Measurements from ENCODE around the gene DDX27.

DDX27 gene

GRCh38 chr20:49261173-49261572 is 42.0 kb downstream of the DDX27 start:
- H3K4me3 ChIP-seq, result no peak overlapping the region
- DNase-seq (ENCODE audit: low spot score), result no peak
- H3K27ac ChIP-seq, result no peak overlapping the region
- no peak for TF ChIP-seq CTCF (IDR thresholded peaks at IDR 0.05)

- no peak for TF ChIP-seq CTCF (IDR thresholded peaks at IDR 0.05)
- Histone ChIP-seq H3K27ac (no peak overlapping the region), H3K4me3 (no peak overlapping the region)
- DNase-seq (ENCODE audit: low spot score), result no peak
These were observed 43.2 kb downstream of the DDX27 start for GRCh38 chr20:49262444-49262843.

- Histone ChIP-seq H3K4me3 (peak overlapping the region; percentile 35), H3K27ac (peak overlapping the region in 1 of 2 donors; percentile 23)
- TF ChIP-seq CTCF (IDR thresholded peaks at IDR 0.05), result no peak
- DNase-seq (ENCODE audit: low spot score), result no peak
These were observed 48.1 kb downstream of the DDX27 start for GRCh38 chr20:49267327-49267726.

- Histone ChIP-seq H3K27ac (no peak overlapping the region), H3K4me3 (peak overlapping the region; percentile 56)
- TF ChIP-seq CTCF (IDR thresholded peaks at IDR 0.05), result no peak
- DNase-seq (ENCODE audit: low spot score), result no peak
These were observed 49.6 kb downstream of the DDX27 start for GRCh38 chr20:49268600-49269365.

GRCh38 chr20:49270177-49270576 is 51.0 kb downstream of the DDX27 start:
- no peak for DNase-seq (ENCODE audit: low spot score)
- no peak overlapping the region for H3K27ac ChIP-seq
- peak overlapping the region; percentile 56 for H3K4me3 ChIP-seq
- no peak for TF ChIP-seq CTCF (IDR thresholded peaks at IDR 0.05)

GRCh38 chr20:49270736-49271135 is 51.5 kb downstream of the DDX27 start:
- H3K4me3 ChIP-seq, result peak overlapping the region; percentile 56
- no peak overlapping the region for H3K27ac ChIP-seq
- no peak for DNase-seq (ENCODE audit: low spot score)
- TF ChIP-seq CTCF (IDR thresholded peaks at IDR 0.05), result no peak

- no peak for TF ChIP-seq CTCF (IDR thresholded peaks at IDR 0.05)
- H3K4me3 ChIP-seq, result no peak overlapping the region
- no peak overlapping the region for H3K27ac ChIP-seq
- no peak for DNase-seq (ENCODE audit: low spot score)
These were observed 53.4 kb downstream of the DDX27 start for GRCh38 chr20:49272654-49273053.
